Glomerular visceral epithelial cell (primary cell): ENCODE data around the gene KDM1A.
"Not testable (repeated sequence)": the region's sequence is repeated elsewhere in the genome, so short reads cannot be mapped to it uniquely, and the experiment has no call there.

Experiments used
- DNase-seq: peaks from one replicate; pipeline ENCODE4 v3.0.0-alpha.2; 2016; ENCODE audit errors: extremely low spot score

KDM1A gene

GRCh38 chr1:23019094-23019862 lies at the start of gene KDM1A:
KDM1A (plus strand) TSS chr1:23019468; CDS start chr1:23019597, 129 bp downstream.
- peak; percentile 98 for DNase-seq

- no peak for DNase-seq
These were observed 49.2 kb upstream of the KDM1A start for GRCh38 chr1:22970096-22970495.

- DNase-seq = no peak
These were observed 48.1 kb upstream of the KDM1A start for GRCh38 chr1:22971161-22971560.

- DNase-seq = no peak
These were observed 47.5 kb upstream of the KDM1A start for GRCh38 chr1:22971611-22972405.

GRCh38 chr1:22972760-22973159 lies 46.5 kb upstream of the KDM1A start, which contains the start of gene LACTBL1:
LACTBL1 (minus strand) TSS chr1:22972866; CDS start chr1:22972316, 550 bp downstream.
- no peak for DNase-seq

GRCh38 chr1:22975694-22976093 lies 43.6 kb upstream of the KDM1A start:
- DNase-seq = no peak

- no peak for DNase-seq
These were observed 43.2 kb upstream of the KDM1A start for GRCh38 chr1:22976127-22976460.

- peak; percentile 85 for DNase-seq
These were observed 42.6 kb upstream of the KDM1A start for GRCh38 chr1:22976461-22977243.

GRCh38 chr1:22978299-22978698 lies 41.0 kb upstream of the KDM1A start:
- peak; percentile 24 for DNase-seq

- DNase-seq = not testable (repeated sequence)
These were observed 38.8 kb upstream of the KDM1A start for GRCh38 chr1:22980471-22980790.

- DNase-seq = no peak
These were observed 35.3 kb upstream of the KDM1A start for GRCh38 chr1:22983944-22984343.

- DNase-seq = not testable (repeated sequence)
These were observed 26.9 kb upstream of the KDM1A start for GRCh38 chr1:22992384-22992783.

- DNase-seq = not testable (repeated sequence)
These were observed 26.0 kb upstream of the KDM1A start for GRCh38 chr1:22993220-22993795.

- no peak for DNase-seq
These were observed 23.5 kb upstream of the KDM1A start for GRCh38 chr1:22995774-22996173.

- DNase-seq = not testable (repeated sequence)
These were observed 21.7 kb upstream of the KDM1A start for GRCh38 chr1:22997528-22997927.

- not testable (repeated sequence) for DNase-seq
These were observed 19.1 kb upstream of the KDM1A start for GRCh38 chr1:23000133-23000532.

GRCh38 chr1:23002218-23002617 lies 17.1 kb upstream of the KDM1A start:
- DNase-seq = not testable (repeated sequence)

GRCh38 chr1:23004112-23004511 lies 15.2 kb upstream of the KDM1A start:
- no peak for DNase-seq

GRCh38 chr1:23004769-23005168 lies 14.5 kb upstream of the KDM1A start:
- DNase-seq = not testable (repeated sequence)

GRCh38 chr1:23007106-23007505 lies 12.2 kb upstream of the KDM1A start:
- DNase-seq = no peak

- DNase-seq = no peak
These were observed 10.4 kb upstream of the KDM1A start for GRCh38 chr1:23008901-23009300.

GRCh38 chr1:23010025-23010424 lies 9.2 kb upstream of the KDM1A start:
- not testable (repeated sequence) for DNase-seq
